ENCODE measurements around the gene SYDE2.
"Not testable (repeated sequence)": the region's sequence is repeated elsewhere in the genome, so short reads cannot be mapped to it uniquely, and the experiment has no call there.

SYDE2 gene

GRCh38 chr1:85148524-85149250, 52.1 kb downstream of the SYDE2 start:
- no peak overlapping the region for H3K27ac ChIP-seq
- TF ChIP-seq CTCF (IDR thresholded peaks at IDR 0.05) (no peak), ZFX (IDR thresholded peaks at IDR 0.05; ENCODE audit: borderline replicate concordance) (no peak)

GRCh38 chr1:85146972-85147359, 53.9 kb downstream of the SYDE2 start:
- no peak for TF ChIP-seq CTCF (IDR thresholded peaks at IDR 0.05)
- no peak for TF ChIP-seq ZFX (IDR thresholded peaks at IDR 0.05; ENCODE audit: borderline replicate concordance)
- no peak overlapping the region for H3K27ac ChIP-seq

- not testable (repeated sequence) for H3K27ac ChIP-seq
Measured at GRCh38 chr1:85146298-85146971, 54.4 kb downstream of the SYDE2 start.

GRCh38 chr1:85144351-85144750, 56.5 kb downstream of the SYDE2 start:
- TF ChIP-seq ZFX (IDR thresholded peaks at IDR 0.05; ENCODE audit: borderline replicate concordance) (no peak), CTCF (IDR thresholded peaks at IDR 0.05) (no peak)
- no peak overlapping the region for H3K27ac ChIP-seq

- no peak overlapping the region for H3K27ac ChIP-seq
- TF ChIP-seq CTCF (IDR thresholded peaks at IDR 0.05) (no peak), ZFX (IDR thresholded peaks at IDR 0.05; ENCODE audit: borderline replicate concordance) (no peak)
Measured at GRCh38 chr1:85142753-85143152, 58.1 kb downstream of the SYDE2 start.

- H3K27ac ChIP-seq, result 0 out of 2 replicates have a peak overlapping the region, but pooled peaks have one; percentile 19
Measured at GRCh38 chr1:85138439-85138838, 62.4 kb downstream of the SYDE2 start.

GRCh38 chr1:85137660-85138059, 63.2 kb downstream of the SYDE2 start:
- H3K27ac ChIP-seq, result peak overlapping the region; percentile 19; the same call in 1 of the 2 replicates
- TF ChIP-seq CTCF (IDR thresholded peaks at IDR 0.05), result no peak
- no peak for TF ChIP-seq ZFX (IDR thresholded peaks at IDR 0.05; ENCODE audit: borderline replicate concordance)

- no peak for TF ChIP-seq ZFX (IDR thresholded peaks at IDR 0.05; ENCODE audit: borderline replicate concordance)
- no peak for TF ChIP-seq CTCF (IDR thresholded peaks at IDR 0.05)
- peak overlapping the region; percentile 28 for H3K27ac ChIP-seq
Measured at GRCh38 chr1:85135392-85135798, 65.4 kb downstream of the SYDE2 start.

Measured in 22Rv1 (cell line).